Measurements from ENCODE around the gene PKN1.

PKN1 gene

DNA sequence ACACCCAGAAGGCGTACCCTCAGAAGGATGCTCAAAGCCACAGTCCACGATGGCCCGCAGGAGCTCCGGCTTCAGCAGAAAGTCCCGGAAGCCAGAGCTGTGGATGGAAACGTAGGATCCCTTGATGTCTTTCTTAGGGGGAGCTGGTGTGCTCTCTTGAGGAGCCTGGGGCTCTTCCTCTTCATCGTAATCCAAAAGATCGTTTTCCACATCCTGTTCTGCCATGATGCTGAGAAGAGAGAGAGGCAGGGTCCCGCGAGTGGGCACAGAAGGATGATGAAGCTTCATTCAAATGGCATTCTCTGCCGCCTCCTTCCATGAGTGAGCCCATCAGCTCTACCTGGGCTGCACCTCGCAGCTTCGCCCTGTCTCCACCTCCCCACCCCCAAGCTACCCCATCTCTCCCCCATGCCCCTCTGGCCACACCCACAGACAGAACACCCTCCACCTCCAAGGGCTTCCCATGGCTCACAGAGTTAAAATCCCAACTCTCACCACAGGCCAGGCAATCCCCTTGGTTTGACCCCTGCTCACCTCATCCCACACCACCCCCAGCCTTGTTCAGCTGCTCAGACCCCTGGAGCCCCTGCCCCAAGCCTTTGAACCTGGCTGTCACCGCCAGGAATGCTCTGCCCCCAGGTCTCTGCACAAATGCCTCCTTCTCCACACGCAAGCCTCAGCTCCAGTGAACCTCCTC, 20.0 kb upstream of the PKN1 start:
- no peaks in the 10 kb centered on the region for H3K9me3 ChIP-seq (ENCODE audit: control insufficient read depth in 1 of 2, low read length in 2 of 2)
- no peaks in the 10 kb centered on the region for H3K27me3 ChIP-seq (ENCODE audit: control insufficient read depth in 1 of 2, insufficient read depth in 2 of 2, low read length in 2 of 2)
- H3K27ac ChIP-seq (ENCODE audit: low read depth, low read length) = no peak overlapping the region
- no peak overlapping the region for H3K4me3 ChIP-seq (ENCODE audit: low read depth in 1 of 2, low read length in 2 of 2)
- H3K9ac ChIP-seq (ENCODE audit: low read depth in 1 of 2, low read length in 2 of 2) = no peak overlapping the region
- H3K4me1 ChIP-seq (ENCODE audit: control insufficient read depth in 1 of 2, insufficient read depth in 2 of 2, low read length in 2 of 2) = peaks cover 29 to 46% of the 10 kb centered on the region in 2 donors
- peaks cover 38 to 56% of the 10 kb centered on the region in 2 donors for H3K36me3 ChIP-seq (ENCODE audit: control insufficient read depth in 1 of 2, insufficient read depth in 2 of 2, low read length in 2 of 2)

DNA sequence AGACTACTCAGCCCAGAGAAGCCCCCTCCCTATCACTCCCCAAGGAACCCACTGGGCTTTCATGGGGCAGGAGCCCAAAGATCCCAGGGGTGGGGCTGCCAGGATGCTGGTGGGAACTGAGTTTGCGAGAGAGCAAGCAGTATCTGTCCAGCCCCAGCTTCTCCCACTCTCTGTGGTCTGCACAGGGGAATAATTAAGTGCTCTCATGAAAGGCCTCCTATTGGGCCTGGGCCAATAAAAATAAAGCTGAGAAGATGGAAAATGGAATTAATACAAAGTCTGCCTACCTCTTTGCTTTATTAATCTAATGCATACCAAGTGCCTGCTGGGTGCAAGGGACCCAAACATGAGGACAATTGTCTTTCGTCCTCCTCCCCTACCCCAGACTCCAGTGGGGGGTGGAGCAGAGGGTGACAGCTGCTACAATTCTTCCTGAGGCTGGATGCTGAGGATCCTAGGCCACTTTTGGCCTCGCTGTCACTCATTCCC, 19.4 kb upstream of the PKN1 start:
- Histone ChIP-seq H3K27me3 (ENCODE audit: control insufficient read depth in 1 of 2, insufficient read depth in 2 of 2, low read length in 2 of 2) (no peaks in the 10 kb centered on the region), H3K9me3 (ENCODE audit: control insufficient read depth in 1 of 2, low read length in 2 of 2) (no peaks in the 10 kb centered on the region), H3K9ac (ENCODE audit: low read depth in 1 of 2, low read length in 2 of 2) (no peak overlapping the region), H3K4me1 (ENCODE audit: control insufficient read depth in 1 of 2, insufficient read depth in 2 of 2, low read length in 2 of 2) (peaks cover 23 to 40% of the 10 kb centered on the region in 2 donors), H3K27ac (ENCODE audit: low read depth, low read length) (no peak overlapping the region), H3K4me3 (ENCODE audit: low read depth in 1 of 2, low read length in 2 of 2) (no peak overlapping the region), H3K36me3 (ENCODE audit: control insufficient read depth in 1 of 2, insufficient read depth in 2 of 2, low read length in 2 of 2) (peaks cover 34 to 50% of the 10 kb centered on the region in 2 donors)

DNA sequence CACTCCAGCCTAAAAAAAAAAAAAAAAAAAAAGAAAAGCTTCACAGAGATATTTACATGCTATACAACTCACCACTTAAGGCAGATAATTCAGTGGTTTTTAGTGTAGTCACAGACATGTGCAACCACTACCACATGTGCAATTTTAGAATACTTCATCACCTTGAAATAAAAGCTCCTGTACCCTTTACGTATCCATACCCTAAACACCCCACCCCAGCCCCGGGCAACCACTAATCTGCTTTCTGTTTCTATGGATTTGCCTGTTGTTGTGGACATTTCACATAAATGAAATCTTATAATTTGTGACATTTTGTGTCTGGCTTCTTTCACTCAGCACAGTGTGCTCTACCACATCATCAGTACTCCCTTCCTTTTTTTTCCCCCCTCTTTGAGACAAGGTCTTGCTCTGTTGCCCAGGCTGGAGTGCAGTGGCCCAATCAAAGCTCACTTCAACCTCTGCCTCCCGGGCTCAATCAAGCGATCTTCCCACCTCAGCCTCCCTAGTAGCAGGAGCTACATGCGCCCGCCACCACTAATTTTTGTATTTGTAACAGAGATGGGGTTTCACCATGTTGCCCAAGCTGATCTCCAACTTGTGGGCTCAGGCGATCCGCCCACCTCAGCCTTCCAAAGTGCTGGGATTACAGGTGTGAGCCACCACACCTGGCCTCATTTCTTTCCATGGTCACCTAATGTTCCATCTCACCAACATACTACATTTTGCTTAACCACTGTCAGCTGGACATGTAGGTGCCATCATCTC, 18.0 kb upstream of the PKN1 start:
- Histone ChIP-seq H3K27ac (ENCODE audit: low read depth, low read length) (no peak overlapping the region), H3K4me1 (ENCODE audit: control insufficient read depth in 1 of 2, insufficient read depth in 2 of 2, low read length in 2 of 2) (peaks cover 24 to 30% of the 10 kb centered on the region in 2 donors), H3K27me3 (ENCODE audit: control insufficient read depth in 1 of 2, insufficient read depth in 2 of 2, low read length in 2 of 2) (no peaks in the 10 kb centered on the region), H3K36me3 (ENCODE audit: control insufficient read depth in 1 of 2, insufficient read depth in 2 of 2, low read length in 2 of 2) (peaks cover 24 to 37% of the 10 kb centered on the region in 2 donors), H3K9ac (ENCODE audit: low read depth in 1 of 2, low read length in 2 of 2) (no peak overlapping the region), H3K9me3 (ENCODE audit: control insufficient read depth in 1 of 2, low read length in 2 of 2) (no peaks in the 10 kb centered on the region), H3K4me3 (ENCODE audit: low read depth in 1 of 2, low read length in 2 of 2) (no peak overlapping the region)

DNA sequence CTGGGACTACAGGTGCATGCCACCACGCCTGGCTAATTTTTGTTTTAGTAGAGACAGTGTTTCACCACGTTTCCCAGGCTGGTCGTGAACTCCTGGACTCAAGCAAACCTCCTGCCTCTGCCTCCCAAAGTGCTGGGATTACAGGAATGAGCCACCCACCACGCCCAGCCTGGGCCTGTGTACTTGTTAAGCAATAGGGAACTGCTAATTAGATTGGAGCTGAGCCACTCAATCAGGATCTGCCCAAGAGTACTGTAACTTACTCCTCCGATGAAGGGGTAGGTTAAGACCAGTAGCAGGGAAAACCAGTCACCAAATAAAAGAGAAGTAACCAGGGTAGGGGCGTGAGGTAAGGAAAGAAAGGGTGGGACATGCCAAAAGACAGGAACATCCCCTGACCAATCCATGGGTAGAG, 16.3 kb upstream of the PKN1 start:
- H3K36me3 ChIP-seq (ENCODE audit: control insufficient read depth in 1 of 2, insufficient read depth in 2 of 2, low read length in 2 of 2) = peaks cover 8 to 19% of the 10 kb centered on the region in 2 donors
- H3K4me1 ChIP-seq (ENCODE audit: control insufficient read depth in 1 of 2, insufficient read depth in 2 of 2, low read length in 2 of 2) = peaks cover 23 to 24% of the 10 kb centered on the region in 2 donors
- H3K9ac ChIP-seq (ENCODE audit: low read depth in 1 of 2, low read length in 2 of 2) = no peak overlapping the region
- H3K9me3 ChIP-seq (ENCODE audit: control insufficient read depth in 1 of 2, low read length in 2 of 2) = no peaks in the 10 kb centered on the region
- no peaks in the 10 kb centered on the region for H3K27me3 ChIP-seq (ENCODE audit: control insufficient read depth in 1 of 2, insufficient read depth in 2 of 2, low read length in 2 of 2)
- peak overlapping the region; percentile 5 to 24 for H3K4me3 ChIP-seq (ENCODE audit: low read depth in 1 of 2, low read length in 2 of 2)
- H3K27ac ChIP-seq (ENCODE audit: low read depth, low read length) = no peak overlapping the region

DNA sequence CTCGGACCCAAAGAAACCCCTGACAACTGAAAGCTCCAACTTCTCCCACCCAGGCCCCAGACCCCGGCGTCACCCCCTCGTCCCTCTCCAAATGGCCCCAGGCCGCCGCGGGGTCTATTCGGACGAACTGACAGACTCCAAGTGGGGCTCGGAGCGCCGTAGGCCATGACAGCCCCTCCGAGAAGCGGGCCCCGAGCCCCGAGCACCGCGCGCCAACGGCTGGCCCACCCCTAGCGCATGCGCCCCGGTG, 14.3 kb upstream of the PKN1 start:
- H3K27ac ChIP-seq (ENCODE audit: low read depth, low read length) = peak overlapping the region; percentile 89
- peak overlapping the region; percentile 84 to 92 for H3K4me3 ChIP-seq (ENCODE audit: low read depth in 1 of 2, low read length in 2 of 2)
- H3K36me3 ChIP-seq (ENCODE audit: control insufficient read depth in 1 of 2, insufficient read depth in 2 of 2, low read length in 2 of 2) = peaks cover 0 to 2% of the 10 kb centered on the region in 2 donors
- no peaks in the 10 kb centered on the region for H3K9me3 ChIP-seq (ENCODE audit: control insufficient read depth in 1 of 2, low read length in 2 of 2)
- peak overlapping the region; percentile 67 to 87 for H3K9ac ChIP-seq (ENCODE audit: low read depth in 1 of 2, low read length in 2 of 2)
- no peaks in the 10 kb centered on the region for H3K27me3 ChIP-seq (ENCODE audit: control insufficient read depth in 1 of 2, insufficient read depth in 2 of 2, low read length in 2 of 2)
- H3K4me1 ChIP-seq (ENCODE audit: control insufficient read depth in 1 of 2, insufficient read depth in 2 of 2, low read length in 2 of 2) = peaks cover 16 to 19% of the 10 kb centered on the region in 2 donors

DNA sequence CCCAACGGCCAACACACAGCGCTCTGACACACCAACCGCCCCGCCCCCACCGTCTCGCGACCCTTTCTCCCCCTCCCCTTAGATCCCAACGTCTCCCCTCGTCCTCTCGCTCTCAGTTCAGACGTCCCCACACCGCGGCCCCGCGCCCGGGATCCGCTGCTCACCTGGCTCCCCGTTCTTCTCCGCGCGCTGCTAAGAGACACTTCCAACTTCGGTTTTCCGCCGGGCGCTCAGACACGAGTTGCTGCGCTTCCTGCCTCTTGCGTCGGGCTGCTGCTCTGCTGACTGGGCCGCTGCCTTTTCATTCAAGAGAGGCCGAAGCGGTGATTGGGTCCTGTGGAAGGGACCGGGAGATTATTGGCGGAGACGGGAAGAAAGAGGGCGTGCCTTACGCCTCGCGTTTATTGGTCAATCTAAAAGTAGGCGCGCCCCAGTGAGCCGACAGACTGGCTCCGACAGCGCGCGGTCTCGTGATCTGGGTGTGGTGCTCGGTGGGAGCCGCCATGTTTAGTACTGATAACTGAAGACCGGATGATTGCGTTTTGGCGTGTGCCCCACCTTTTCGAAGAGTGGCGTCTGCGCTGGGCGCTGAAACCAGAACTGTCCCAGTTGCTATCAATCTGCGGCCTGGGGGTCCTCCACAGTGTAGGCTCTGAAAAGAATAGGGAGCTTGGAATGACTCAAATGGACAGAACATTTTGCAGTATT, 13.8 kb upstream of the PKN1 start, which contains the start of gene DDX39A:
TSS of gene DDX39A (minus strand) at position 236 of the 708 bp plus-strand sequence. CDS start 6,121 bp downstream, outside the sequence.
- no peaks in the 10 kb centered on the region for H3K9me3 ChIP-seq (ENCODE audit: control insufficient read depth in 1 of 2, low read length in 2 of 2)
- H3K9ac ChIP-seq (ENCODE audit: low read depth in 1 of 2, low read length in 2 of 2) = peak within 1 kb of the TSS; percentile 67 to 87
- peak within 1 kb of the TSS; percentile 84 to 92 for H3K4me3 ChIP-seq (ENCODE audit: low read depth in 1 of 2, low read length in 2 of 2)
- H3K27me3 ChIP-seq (ENCODE audit: control insufficient read depth in 1 of 2, insufficient read depth in 2 of 2, low read length in 2 of 2) = no peaks in the 10 kb centered on the region
- H3K27ac ChIP-seq (ENCODE audit: low read depth, low read length) = peak within 1 kb of the TSS; percentile 89
- H3K36me3 ChIP-seq (ENCODE audit: control insufficient read depth in 1 of 2, insufficient read depth in 2 of 2, low read length in 2 of 2) = no peaks in the 10 kb centered on the region
- H3K4me1 ChIP-seq (ENCODE audit: control insufficient read depth in 1 of 2, insufficient read depth in 2 of 2, low read length in 2 of 2) = peaks cover 16 to 17% of the 10 kb centered on the region in 2 donors

DNA sequence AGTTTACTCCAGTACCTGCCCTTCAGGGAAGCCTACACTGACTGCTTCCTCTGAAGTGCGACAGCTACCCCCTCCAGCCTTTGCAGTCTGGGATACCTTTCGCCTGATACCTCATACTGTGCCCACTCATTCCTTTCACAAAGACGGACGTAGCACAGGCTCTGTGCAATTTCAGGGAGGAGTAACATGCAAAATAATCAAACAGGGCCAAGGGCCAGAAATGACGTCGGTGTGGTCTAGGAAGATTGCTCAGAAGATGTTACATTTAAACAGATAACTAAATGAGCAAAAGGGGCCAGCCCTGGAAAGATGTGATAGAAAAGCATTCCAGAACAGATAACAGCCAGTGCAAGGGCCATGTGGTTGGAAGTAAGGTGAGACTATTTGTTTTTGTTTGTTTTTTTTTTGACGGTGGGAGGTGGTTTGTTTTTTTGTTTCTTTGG, 7.4 kb upstream of the PKN1 start:
- H3K27ac ChIP-seq (ENCODE audit: low read depth, low read length) = no peak overlapping the region
- no peaks in the 10 kb centered on the region for H3K36me3 ChIP-seq (ENCODE audit: control insufficient read depth in 1 of 2, insufficient read depth in 2 of 2, low read length in 2 of 2)
- no peaks in the 10 kb centered on the region for H3K4me1 ChIP-seq (ENCODE audit: control insufficient read depth in 1 of 2, insufficient read depth in 2 of 2, low read length in 2 of 2)
- no peak overlapping the region for H3K9ac ChIP-seq (ENCODE audit: low read depth in 1 of 2, low read length in 2 of 2)
- no peak overlapping the region for H3K4me3 ChIP-seq (ENCODE audit: low read depth in 1 of 2, low read length in 2 of 2)
- H3K9me3 ChIP-seq (ENCODE audit: control insufficient read depth in 1 of 2, low read length in 2 of 2) = no peaks in the 10 kb centered on the region
- H3K27me3 ChIP-seq (ENCODE audit: control insufficient read depth in 1 of 2, insufficient read depth in 2 of 2, low read length in 2 of 2) = no peaks in the 10 kb centered on the region

DNA sequence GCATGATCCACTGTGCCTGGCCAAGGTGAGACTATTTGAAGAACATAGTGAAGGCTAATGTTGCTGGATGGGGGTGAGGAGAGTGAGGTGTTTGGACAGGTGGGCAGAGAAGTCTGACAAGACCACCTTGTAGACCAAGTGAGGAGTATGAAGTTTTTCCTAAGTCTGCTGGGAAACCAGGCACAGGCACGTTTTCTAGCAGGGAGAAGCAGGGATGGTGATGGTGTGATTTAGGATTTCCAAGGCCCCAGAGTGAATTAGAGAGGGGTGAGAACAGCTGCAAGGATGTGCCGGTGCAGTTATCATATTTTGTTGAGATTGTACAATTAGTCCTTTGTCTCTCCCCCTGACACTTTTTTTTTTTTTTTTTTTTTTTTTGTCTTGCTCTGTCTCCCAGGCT, 5.6 kb upstream of the PKN1 start:
- Histone ChIP-seq H3K9me3 (ENCODE audit: control insufficient read depth in 1 of 2, low read length in 2 of 2) (no peaks in the 10 kb centered on the region), H3K9ac (ENCODE audit: low read depth in 1 of 2, low read length in 2 of 2) (no peak overlapping the region), H3K36me3 (ENCODE audit: control insufficient read depth in 1 of 2, insufficient read depth in 2 of 2, low read length in 2 of 2) (no peaks in the 10 kb centered on the region)

DNA sequence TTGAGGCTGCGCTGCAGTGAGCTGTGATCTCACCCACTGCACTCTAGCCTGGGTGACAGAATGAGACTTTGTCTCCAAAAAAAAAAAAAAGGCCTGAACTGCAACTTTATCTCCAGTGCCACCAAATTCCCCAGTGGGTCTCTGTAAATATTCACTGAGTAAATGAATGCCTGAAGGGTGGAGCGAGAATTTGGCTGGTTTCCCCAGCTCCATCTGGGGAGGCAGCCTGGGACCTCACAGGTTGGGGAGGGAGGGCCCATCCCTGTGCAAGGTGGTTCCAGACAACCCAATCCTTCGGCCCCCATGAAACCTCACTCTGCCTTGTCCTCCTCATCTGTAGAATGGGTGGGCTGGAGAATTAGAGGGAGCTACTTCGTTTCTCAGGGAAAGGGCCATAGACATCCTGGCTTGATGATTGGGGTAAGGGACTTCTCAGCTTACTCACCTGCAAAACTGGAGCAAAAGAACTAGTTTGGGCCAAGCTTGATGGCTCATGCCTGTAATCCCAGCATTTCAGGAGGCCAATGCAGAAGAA, 4.2 kb upstream of the PKN1 start:
- Histone ChIP-seq H3K36me3 (ENCODE audit: control insufficient read depth in 1 of 2, insufficient read depth in 2 of 2, low read length in 2 of 2) (no peaks in the 10 kb centered on the region), H3K4me3 (ENCODE audit: low read depth in 1 of 2, low read length in 2 of 2) (no peak overlapping the region), H3K27me3 (ENCODE audit: control insufficient read depth in 1 of 2, insufficient read depth in 2 of 2, low read length in 2 of 2) (no peaks in the 10 kb centered on the region)

More for the DNA sequence above, 5.6 kb upstream of the PKN1 start:
- Histone ChIP-seq H3K4me3 (ENCODE audit: low read depth in 1 of 2, low read length in 2 of 2) (no peak overlapping the region), H3K27ac (ENCODE audit: low read depth, low read length) (no peak overlapping the region), H3K27me3 (ENCODE audit: control insufficient read depth in 1 of 2, insufficient read depth in 2 of 2, low read length in 2 of 2) (no peaks in the 10 kb centered on the region), H3K4me1 (ENCODE audit: control insufficient read depth in 1 of 2, insufficient read depth in 2 of 2, low read length in 2 of 2) (no peaks in the 10 kb centered on the region)

More for the DNA sequence above, 4.2 kb upstream of the PKN1 start:
- Histone ChIP-seq H3K9ac (ENCODE audit: low read depth in 1 of 2, low read length in 2 of 2) (no peak overlapping the region), H3K4me1 (ENCODE audit: control insufficient read depth in 1 of 2, insufficient read depth in 2 of 2, low read length in 2 of 2) (peaks cover 4 to 5% of the 10 kb centered on the region in 2 donors), H3K9me3 (ENCODE audit: control insufficient read depth in 1 of 2, low read length in 2 of 2) (no peaks in the 10 kb centered on the region), H3K27ac (ENCODE audit: low read depth, low read length) (no peak overlapping the region)
